Measurements from ENCODE around the gene NDUFV3.

DNA sequence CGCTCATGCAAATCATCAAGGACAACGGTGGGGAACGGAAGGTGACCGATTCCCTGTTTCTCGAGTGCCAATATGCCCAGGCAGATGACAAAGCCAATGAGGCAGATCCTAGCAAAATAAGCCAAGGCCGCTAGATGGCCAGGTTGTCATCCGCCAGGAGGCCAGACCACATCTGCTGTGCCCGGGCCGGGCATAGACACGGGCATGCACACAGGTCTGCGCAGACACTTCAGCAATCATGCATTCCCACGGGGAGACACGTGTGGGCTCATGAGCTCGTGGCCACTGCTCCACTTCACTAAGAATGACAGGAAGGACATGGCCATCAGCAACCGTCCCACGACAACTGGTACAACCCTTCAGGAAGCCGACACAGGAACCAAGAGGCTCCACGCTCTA is 37.2 kb upstream of the NDUFV3 start:
- TF ChIP-seq RFX5 (IDR thresholded peaks at IDR 0.05; ENCODE audit: borderline replicate concordance, low read depth, low read length) (no peak), EZH2 (IDR thresholded peaks at IDR 0.05; ENCODE audit: low read depth, low read length, severe bottlenecking) (no peak), NRF1 (IDR thresholded peaks at IDR 0.05; ENCODE audit: low read depth, low read length) (no peak), CEBPB (IDR thresholded peaks at IDR 0.05; ENCODE audit: low read depth, low read length) (no peak)

Data from H1 (cell line).